ENCODE data around the gene IREB2.
A peak's percentile ranks its signal among the peaks of the same experiment; 100 is the strongest.

DNA sequence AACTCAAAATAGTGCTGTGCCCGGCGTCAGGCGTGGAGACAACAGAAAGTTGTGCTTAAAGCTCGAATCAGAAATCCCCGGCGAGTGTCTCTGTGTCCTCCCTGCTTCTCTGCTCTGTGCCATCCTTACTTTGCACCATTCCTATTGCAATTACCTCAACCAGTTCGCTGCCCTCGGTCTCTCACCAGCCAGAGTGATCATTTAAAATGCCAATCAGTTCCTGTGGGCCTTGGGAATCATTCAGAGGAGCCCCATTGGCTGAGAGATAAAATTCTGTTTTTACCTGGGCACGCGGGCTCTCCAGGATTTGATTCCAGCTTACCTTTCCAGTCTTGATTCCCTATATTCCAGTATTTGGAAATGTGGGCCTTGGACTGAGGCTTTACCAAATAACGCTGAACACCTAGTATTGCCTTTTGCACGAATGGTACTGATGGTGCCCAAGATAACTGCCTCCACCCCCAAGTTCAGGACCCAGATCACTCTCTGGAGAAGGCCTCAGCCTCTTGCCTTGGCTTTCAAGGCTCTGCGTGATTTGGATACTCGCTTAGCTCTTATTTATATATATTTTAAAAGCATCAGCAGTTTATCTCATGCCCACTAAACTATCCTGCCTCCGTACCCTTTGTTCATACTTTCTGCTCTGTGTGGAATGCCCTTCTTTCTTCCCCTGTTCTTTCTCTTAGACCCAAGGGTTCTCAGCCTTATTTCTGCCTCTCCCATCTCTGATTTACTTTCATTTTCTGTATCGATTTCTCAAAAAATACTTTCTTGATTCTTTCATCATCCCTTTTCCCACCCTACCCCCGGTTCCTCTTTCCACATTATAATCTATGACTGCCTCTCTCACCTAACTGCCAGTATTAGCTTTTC lies 103.1 kb downstream of the IREB2 start:
- TF ChIP-seq POLR2A (IDR thresholded peaks at IDR 0.05; ENCODE audit: low read depth, low read length) (peak; percentile 18; the same call in 1 of the 2 replicates), POLR2AphosphoS5 (IDR thresholded peaks at IDR 0.05; ENCODE audit: low read depth, low read length) (no peak)
